ENCODE data around the gene CINP.

CINP gene

DNA sequence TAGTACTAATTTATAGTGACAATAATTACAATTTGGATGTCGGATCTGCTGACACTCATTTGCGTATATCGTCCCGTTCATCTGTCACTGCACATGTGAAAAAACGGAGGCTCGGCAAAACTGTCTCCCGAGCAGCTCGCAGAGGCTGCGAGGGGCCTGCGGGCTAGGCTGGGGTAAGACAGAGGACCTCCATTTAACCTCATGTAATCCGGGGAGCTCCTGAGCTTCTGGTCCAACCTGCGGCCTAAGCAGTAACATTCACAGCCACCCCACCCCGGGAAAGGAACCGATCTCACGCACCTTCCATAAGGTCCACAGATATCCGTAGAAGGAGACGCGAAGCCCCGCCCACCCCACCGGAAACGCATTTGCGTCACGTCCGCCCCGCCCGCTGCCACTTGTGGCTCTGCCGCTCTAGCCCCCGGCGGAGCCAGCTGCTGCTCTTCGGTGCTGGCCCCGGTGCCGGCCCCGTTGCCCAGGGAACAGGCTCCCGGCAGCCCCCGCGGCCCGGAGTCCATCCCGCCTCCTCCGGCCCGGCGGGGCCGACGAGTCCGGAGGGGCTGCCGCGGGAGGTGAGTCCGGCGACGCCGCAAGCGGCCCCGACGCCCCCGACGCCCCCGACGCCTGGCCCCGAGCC lies at the start of gene CINP, which contains the start of gene TECPR2:
TSS of gene CINP (minus strand) at position 346 of the 637 bp plus-strand sequence. CDS start at position 307, 39 bp downstream.
TSS of gene TECPR2 (plus strand) at position 397 of the 637 bp plus-strand sequence. CDS start 13,781 bp downstream, outside the sequence.
- peak; percentile 93 for DNase-seq

DNA sequence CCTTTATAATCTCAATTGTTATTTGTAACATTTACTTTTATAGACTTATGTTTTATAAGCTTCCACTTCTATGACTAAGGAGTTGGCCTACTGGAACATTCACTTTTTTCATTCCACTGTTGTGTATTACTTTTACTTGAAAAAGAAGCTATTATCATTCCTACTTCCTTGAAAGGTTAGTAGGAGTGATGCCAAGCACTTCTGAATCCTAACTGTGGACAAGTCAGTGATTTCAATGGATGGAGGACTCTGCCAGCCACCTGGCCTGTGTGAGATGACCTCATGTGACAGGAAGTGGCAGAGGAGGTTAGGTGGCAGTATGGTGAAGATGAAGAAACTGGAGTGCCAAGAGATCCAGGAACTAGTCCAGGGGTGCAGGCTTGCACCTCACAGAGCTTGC lies 46.0 kb upstream of the CINP start:
- no peak for DNase-seq

DNA sequence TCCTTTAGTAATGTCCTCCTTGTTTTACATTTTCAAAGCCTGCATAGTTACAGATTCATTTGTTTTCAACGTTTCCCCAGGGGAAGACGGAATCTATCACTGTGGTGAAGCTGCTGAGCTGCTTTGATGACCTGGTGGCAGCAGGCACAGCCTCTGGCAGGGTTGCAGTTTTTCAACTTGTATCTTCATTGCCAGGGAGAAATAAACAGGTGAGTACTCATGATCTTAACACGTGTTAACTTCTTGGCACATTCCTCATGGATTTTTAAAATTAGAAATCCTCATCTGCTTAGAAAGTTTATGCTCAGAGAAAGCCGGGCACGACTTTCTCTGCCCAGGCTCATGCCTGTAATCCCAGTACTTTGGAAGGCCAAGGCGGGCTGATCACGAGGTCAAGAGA lies 44.6 kb upstream of the CINP start:
- DNase-seq: no peak

DNA sequence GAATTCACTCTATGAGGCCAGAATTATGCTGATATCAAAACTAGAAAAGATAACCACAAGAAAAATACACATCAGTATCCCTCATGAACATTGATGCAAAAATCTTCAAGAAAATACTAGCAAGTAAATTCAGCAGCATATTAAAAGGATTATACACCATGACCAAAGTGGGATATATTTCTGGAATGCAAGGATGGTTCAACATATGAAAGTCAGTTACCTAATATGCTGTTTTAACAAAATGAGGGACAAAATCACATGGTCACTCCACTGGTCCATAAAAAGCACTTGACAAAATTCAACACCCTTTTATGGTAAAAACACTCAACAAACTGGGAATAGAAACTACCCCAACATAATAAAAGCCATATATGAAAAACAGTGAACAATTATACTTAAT lies 40.3 kb upstream of the CINP start:
- no peak for DNase-seq

DNA sequence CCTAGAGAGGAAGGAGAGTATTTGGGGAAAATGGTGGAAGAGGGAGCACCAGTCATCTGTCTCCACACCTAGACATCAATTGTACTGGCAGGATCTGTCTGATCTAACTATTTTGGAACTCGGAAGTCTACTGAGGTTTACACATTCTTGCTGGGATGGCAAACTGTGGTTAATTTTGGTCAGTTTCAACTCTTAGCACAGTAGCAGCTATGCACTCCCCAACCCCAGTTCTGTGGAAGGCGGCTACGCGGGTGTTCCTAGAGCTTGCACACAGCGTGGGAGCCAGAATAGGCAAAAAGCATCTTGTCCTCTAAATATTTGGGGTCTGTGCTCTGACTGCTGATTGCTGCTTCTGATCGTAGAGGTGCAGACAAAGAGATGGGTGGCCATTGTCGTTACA lies 33.8 kb upstream of the CINP start:
- no peak for DNase-seq

DNA sequence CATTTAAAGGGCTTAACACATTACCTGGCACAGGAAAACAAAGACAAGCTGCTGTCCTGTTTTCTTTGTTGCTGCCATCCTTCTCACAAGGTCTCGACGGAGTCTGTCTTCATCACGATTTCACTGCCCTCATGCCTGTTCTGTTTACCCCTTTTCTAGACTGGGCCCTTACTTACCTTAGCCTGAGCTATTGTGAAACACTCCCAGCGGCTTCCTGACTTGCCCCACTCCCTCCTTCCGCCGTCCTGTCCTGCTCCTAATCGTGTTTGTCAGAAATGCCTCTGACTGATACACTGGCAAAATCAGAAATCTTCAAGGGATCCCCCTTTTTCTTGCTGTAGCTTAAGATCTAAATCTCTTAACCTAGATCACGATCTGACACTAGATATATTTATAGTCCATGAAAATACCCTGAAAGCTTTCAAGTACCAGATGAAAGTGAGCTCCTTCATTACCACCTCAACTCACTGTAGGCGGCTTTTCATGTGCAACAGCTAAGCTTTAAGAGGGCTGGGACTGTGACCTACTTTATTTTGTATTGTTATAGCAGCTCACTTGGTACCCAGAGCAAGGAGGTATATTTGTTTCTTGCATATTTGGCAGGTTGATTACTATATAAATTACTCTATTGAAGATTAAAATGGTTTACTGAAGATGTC lies 32.2 kb upstream of the CINP start:
- no peak for DNase-seq

DNA sequence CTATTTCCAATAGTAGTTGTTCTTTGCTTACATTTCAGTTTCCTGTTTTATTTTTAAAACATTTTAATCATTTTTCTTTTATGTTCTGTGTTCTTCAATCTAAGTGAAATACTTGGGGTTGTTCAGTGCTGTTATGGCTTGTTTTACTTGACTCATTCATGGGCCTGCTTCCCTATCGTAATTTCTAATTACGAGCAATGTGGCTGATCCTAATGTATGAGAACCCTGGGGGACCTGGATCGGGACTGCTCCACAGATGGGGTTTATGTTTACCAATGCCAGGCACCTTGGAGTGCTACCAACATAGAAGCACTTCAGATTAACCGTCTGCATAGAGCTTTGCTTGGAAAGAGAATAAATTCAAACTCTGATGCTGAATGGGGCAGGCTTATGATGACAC lies 29.8 kb upstream of the CINP start:
- no peak for DNase-seq

DNA sequence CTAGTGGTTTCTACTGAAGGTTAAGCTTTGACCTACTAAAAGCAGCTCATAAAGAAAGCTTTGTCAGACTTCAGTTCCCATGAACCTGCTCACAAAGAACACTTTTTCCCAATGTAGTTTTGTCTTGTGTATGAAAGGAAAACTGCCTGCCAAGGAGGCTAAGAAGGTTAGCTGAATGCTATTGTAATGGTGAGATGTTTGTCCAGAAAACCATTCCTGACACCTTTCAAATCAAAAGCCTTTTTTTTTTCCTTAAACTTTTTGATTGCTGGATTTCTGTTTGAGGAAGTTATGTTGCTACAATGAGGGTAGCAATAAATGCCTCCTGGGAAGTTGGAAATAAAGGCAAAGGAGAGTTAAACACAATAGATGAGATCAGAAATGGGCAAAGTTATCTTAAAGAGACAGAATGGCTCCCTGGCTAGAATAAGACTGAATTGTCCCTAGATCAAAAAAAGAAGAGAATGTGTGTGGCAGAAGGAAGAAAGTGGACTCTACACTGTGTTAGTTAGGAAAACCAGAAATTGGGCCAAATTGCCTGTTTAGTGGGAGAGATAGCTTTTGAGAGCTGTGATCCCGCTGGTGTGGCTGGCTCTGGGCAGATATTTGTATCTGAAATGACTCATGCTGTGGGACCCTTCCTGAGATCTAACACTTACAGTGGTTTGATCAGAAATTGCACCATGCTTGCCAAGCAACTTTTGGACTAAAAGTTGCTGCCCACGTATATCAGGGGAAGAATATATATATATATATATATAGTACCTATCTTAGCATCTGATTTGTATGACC lies 27.6 kb upstream of the CINP start:
- DNase-seq: no peak

DNA sequence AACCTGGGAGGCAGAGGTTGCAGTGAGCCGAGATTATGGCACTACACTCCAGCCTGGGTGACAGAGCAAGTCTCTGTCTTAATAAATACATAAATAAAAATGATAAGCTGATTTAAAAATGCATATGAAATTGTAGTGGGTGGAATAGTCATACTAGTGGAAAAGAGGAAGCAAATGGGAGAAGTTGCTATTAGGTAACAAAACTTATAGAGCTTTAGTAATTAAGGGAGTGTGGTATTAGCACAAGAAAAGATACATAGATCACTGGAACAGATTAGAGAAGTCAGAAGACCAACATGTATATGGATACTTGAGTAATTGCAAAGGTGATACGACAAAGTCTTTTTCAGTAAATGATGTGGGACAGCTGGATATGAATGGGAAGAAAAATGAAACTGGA lies 26.6 kb upstream of the CINP start:
- DNase-seq: no peak

DNA sequence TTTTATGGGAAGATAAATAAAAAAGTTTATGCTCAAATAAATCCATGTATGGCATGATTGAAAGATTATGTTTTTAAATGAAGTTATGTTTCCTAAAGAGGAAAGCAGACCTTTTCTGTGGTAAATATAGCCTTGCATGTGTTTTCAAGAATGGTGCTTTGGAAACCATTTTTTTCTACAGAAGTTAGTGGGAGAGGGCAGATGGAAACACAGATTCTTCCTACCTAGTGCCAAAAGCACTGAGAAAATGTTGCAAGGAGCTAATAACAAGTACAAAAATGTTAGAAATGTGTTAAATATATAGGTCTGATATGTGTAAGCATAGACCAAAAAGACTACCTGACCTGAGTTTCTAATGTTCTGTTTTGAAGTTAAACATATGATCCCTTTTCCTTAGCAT lies 24.4 kb upstream of the CINP start:
- no peak for DNase-seq

DNA sequence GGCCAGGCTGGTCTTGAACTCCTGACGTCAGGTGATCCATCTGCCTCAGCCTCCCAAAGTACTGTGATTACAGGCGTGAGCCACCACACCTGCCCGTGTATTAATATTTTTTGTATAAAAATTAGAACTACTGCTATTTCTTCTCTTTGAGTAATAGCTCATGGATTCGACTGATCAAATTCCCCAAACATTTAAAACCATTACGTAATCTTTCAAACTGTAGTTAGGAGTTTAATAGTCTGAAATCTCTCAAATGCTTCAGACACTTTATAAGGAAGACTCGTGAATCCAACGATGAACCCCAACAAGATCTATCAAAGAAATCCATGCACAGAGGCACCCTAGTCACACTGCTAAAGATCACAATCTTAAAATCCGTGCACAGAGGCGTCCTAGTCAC lies 16.1 kb upstream of the CINP start:
- DNase-seq: no peak

DNA sequence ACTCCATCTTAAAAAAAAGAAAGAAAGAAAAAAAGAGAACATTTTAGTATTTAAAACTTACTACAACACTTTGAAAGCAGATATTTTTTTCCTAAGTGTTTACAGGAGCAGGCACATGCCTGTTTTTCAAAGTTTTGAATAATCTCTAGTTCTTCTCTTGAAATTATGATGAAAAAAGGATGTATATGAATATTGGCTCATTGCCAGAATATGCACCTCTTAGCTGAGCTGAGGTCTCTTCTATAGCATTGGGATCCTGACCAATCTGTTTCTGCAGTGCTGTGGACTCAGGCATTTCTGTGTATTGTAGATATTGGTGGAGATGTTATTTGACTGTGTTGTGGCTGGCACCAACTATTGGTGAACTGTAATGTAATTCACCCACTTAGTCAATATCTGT lies 15.0 kb upstream of the CINP start:
- DNase-seq: no peak

DNA sequence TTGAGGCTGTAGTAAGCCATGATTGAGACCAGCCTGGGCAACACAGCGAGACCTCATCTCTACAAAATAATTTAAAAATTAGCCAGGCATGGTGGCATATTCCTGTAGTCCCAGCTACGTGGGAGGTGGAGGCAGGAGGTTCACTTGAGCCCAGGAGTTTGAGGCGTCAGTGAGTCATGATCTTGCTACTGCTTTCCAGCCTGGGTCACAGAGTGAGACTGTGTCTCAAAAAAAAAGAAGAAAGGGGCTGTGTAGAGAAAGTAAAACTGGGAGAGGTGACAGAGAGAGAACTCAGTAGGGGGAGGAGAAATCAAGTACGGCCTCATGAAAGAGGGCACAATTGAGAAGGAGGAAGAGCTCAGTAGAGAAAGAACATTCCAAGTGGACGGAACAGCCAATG lies 12.4 kb upstream of the CINP start:
- DNase-seq: no peak

DNA sequence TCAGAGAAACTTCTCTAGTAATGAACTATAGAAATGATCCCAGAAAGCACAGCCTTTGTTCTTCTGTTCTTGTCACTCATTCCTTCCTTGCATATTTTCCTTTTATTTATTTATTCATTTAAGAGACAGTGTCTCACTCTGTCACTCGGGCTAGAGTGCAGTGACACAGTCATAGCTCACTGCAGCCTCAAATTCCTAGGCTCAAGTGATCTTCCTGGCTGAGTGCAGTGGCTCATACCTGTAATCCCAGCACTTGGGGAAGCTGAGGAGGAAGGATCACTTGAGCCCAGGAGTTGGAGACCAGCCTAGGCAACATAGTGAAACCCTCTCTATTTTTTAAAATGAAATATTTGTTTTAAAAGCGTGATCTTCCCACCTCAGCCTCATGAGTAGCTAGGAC lies 11.6 kb upstream of the CINP start:
- DNase-seq: no peak

DNA sequence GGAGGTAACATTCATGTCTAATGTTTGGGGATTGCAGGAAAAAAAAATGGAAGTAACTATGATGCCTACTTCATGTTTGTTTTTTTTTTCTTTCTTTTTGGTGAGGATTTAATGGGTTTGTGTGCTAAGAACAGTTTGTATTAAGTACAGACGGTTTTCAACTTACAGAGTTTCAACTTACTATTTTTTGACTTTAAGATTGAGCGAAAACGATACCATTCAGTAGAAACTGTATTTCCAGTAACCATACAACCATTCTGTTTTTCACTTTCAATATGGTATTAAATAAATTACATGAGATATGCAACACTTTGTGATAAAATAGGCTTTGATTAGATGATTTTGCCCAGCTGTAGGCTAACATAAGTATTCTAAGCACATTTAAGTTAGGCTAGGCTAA lies 10.4 kb upstream of the CINP start:
- DNase-seq: no peak

DNA sequence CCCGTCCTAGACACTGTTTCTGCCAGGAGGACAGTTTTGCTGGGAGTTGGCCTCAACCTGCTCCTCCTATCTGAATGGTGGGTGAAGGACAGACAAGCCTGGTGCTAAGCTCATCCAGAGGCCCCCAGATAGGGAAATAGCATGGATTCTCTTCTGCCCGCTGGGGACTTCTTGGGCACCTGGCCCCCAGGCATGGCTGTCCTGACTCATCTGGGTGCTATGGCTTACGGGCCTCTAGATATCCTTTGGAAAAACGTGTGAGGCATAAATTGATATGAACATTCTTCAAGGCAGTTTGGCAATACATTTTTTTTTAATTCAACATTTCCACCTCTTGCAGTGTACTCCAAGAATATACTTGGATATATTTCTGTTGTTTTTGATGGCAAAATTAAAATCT lies 8.7 kb upstream of the CINP start:
- no peak for DNase-seq

DNA sequence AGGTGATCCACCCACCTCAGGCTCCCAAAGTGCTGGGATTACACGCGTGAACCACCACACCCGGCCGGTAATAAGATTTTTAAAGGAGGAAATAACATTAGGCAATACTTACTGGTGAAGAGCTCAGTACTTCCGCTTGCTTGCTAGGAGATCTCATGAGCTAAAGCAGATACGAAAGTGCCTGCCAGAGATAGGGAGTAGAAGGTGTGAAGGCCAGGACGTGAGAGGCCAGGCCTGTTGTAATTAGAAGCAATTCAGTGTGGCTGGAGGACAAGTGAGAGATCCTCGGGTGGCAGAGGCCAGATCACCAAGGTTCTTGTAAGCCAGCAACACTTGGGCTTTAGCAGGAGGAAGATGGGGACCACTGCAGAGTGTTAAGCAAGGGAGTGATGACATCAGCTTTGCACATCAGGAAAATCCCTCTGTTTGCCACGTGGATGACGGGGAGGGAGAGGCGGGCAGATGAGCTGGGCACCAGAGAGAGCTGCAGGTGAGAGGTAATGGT lies 7.7 kb upstream of the CINP start:
- no peak for DNase-seq

DNA sequence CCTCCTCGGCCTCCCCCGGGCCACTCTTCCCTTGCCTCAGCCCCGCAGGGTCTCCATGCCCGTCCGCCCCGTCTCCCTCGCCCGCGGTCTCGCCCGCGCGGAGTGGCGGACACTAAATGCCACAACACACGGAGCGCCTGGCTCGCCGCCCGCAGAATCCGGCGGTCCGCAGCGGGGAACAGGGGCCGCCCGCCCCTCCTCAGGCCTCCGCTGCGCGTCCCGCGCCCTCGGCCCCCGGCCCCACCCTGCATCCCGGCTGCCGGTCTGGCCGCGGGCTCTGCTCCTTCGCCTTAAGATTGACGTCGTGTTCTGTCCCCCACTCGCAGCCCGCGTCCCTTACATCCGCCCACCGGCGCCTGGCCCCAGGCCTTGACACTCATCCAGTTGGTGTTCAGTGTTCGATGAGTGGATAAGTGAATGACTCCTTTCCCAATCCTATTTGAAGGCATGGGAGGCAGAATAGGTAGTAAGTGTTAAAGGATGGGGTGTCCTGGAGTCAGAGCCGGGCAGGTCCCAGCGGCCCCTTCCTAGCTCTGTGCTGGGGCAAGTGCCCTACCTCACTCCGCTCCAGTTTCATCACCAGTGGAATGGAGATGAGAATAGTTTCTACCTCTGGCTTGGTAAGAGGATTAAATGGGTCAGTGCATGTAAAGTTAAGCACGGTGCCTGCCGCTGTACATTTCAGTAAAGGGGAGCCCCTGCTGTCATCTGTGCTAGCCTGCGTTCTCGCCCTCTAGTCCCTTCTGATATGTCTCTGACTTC lies 673 bp upstream of the CINP start:
- peak; percentile 21 for DNase-seq

DNA sequence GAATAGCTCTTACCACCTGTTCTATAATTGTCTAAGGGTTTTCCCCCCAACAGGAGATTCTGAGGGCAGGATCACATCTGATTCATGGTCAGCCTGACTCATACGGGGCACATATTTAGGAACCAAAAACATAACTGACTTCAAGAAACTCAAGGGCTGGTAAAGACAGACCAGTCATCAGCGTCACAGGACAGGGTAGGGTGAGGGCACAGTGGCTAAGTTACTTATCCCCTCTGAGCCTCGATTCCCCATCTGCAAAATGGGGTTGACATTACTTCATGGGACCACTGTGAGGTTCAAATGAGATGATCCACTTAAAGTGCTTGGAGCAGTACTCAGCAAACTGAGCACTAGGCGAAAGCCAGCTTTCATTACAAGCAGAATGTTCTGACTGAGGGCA lies 606 bp downstream of the CINP start:
- DNase-seq: no peak

DNA sequence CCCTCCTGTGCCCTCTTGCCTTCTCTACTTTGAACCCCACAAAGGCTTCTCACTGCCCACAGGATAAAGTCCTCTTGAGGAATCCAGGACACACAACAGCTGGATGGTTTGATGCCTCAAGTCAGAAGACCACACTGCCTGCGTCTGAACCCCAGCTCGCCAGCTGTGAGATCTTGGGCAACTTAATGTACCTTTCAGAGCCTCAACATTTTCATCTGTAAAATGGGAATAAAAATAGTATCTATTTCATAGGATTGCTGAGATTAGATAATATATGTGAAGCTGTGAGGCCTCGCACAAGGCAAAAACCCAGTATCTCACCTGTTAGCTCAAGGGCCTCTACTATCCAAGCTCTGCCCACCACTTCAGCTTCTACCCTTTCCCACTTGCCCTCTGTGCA lies 2.3 kb downstream of the CINP start:
- no peak for DNase-seq

DNA sequence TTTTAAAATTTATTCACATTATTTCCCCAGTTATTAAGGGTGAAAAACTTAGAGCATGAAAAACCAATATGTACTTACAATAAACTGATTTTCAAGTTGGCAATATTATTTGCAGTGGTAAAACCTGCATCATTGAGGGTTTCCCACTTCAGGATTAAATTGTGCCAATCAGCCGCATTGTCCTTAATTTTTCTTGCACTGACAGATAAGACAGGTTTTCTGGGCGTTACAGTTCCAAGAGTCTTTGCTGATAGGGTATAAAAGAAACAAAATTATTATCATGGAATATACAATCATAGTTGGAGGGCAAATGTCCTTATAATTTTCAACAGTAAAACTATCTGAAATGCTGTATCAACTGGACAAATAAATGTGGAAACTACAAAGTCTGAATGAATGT lies 3.3 kb downstream of the CINP start:
- DNase-seq: no peak

DNA sequence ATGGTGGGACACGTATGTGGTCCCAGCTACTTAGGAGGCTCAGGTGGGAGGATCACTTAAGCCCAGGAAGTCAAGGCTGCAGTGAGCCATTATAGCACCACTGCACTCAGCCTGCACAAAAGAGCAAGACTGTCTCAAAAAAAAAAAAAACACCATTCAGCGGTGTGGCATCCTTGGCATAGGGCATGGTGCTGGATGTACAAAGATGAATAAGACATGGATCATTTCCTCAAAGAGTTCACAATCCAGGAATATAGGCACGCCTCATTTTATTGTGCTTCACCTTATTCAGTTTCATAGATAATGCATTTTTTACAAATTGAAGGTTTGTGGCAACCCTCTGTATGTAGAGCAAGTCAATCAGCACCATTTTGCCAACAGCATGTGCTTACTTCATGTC lies 6.4 kb downstream of the CINP start:
- no peak for DNase-seq

DNA sequence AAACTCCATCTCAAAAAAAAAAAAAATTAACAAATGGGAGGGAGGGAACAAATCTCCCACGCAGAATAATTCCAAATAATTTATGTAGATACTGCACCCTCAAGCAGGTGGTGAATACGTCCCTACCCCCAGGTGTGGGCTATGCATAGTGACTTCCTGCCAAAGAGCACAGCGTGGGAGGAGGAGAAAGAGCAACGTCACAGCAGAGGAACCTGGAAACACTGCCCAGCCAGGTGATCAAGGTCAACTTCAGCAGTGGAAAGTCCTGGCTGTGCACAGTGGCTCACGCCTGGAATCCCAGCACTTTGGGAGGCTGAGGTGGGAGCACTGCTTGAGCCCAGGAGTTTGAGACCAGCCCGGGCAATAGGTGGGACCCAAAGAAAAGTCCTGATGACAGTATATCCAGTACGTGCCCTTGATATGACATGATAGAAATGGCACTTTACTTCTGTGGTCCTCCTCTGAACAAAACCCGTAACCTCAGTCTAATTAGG lies 9.5 kb downstream of the CINP start:
- no peak for DNase-seq

Data from NCI-H1105 treated with DMSO at 0.1 percent for 48 hours (cell line).